NT2/D1 (cell line): Measurements from ENCODE around the gene HIP1.
"Not testable (repeated sequence)": the region's sequence is repeated elsewhere in the genome, so short reads cannot be mapped to it uniquely, and the experiment has no call there.

Source experiments
- DNase-seq: peaks from one replicate; pipeline ENCODE4 v3.0.0-alpha.2; 2011; ENCODE audit warnings: low read depth, low spot score
- H3K27me3 ChIP-seq: 2 replicates; pipeline ENCODE4 v1.6.0; 2011; ENCODE audit warnings: mild to moderate bottlenecking; ENCODE audit not compliant: insufficient read length, insufficient read depth
- H3K36me3 ChIP-seq: 2 replicates; pipeline ENCODE4 v1.6.1; 2011; ENCODE audit warnings: mild to moderate bottlenecking, low read length, mixed read lengths; ENCODE audit not compliant: insufficient read depth, insufficient read length
- H3K4me1 ChIP-seq: 2 replicates; pipeline ENCODE4 v1.5.1; 2011; ENCODE audit not compliant: insufficient read depth, insufficient read length
- H3K4me3 ChIP-seq: 2 replicates; pipeline ENCODE4 v1.5.1; 2011; ENCODE audit warnings: low read depth; ENCODE audit not compliant: insufficient read length
- H3K9ac ChIP-seq: 2 replicates; pipeline ENCODE4 v1.6.0; 2011; ENCODE audit warnings: low read depth; ENCODE audit not compliant: insufficient read length
- H3K9me3 ChIP-seq: 2 replicates; pipeline ENCODE4 v1.5.1; 2011; ENCODE audit warnings: mild to moderate bottlenecking, low read length; ENCODE audit not compliant: insufficient read depth
- SUZ12 ChIP-seq: IDR thresholded peaks from 2 replicates; pipeline ENCODE4 v1.6.1; 2011; ENCODE audit not compliant: insufficient read length, insufficient read depth; ENCODE audit errors: extremely low read depth
- YY1 ChIP-seq: IDR thresholded peaks from 2 replicates; pipeline ENCODE4 v1.6.1; 2011; ENCODE audit not compliant: insufficient read length, insufficient read depth
- ZNF274 ChIP-seq: IDR thresholded peaks from 2 replicates; pipeline ENCODE4 v1.6.1; 2011; ENCODE audit warnings: mild to moderate bottlenecking, low read depth, low read length

The HIP1 gene

DNA sequence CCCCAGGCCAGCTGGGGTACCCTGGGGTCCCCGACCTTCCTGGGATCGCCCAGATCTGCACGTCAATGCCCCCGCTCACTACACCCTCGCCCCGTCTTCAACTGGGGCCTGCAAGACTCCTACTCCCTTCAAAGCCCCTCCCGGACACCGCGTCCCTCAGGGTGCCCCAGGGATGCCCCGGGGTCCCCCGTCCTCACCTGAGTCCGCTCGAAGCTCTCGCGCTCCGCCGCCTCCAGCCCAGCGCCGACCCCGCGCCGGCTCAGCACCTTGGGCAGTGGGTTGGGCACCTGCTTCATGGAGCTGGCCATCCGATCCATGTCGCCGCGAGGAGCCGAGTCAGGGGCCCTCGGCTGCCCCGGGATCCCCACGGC, at the start of gene HIP1:
HIP1 (minus strand) TSS at position 338 of the 371 bp plus-strand sequence; CDS start at position 317, 21 bp downstream.
- Histone ChIP-seq H3K9me3 (no peaks in the 10 kb centered on the region), H3K36me3 (no peaks in the 10 kb centered on the region), H3K9ac (peak within 1 kb of the TSS; percentile 85), H3K4me1 (no peaks in the 10 kb centered on the region), H3K27me3 (peaks cover 17% of the 10 kb centered on the region), H3K4me3 (peak within 1 kb of the TSS; percentile 74)
- no peak for DNase-seq
- no peak for TF ChIP-seq SUZ12
- no peak for TF ChIP-seq YY1
- no peak for TF ChIP-seq ZNF274

GRCh38 chr7:75788154-75788847, 49.6 kb upstream of the HIP1 start:
- DNase-seq, H3K27me3 ChIP-seq, H3K4me1 ChIP-seq, H3K4me3 ChIP-seq, H3K36me3 ChIP-seq, H3K9me3 ChIP-seq: not testable (repeated sequence)
- H3K9ac ChIP-seq: peak overlapping the region; percentile 21

GRCh38 chr7:75783058-75783457, 44.3 kb upstream of the HIP1 start:
- H3K9ac ChIP-seq, H3K4me3 ChIP-seq, DNase-seq, H3K4me1 ChIP-seq, H3K27me3 ChIP-seq, H3K36me3 ChIP-seq: not testable (repeated sequence)
- peaks cover 16% of the 10 kb centered on the region; the same call in 1 of the 2 replicates for H3K9me3 ChIP-seq

DNA sequence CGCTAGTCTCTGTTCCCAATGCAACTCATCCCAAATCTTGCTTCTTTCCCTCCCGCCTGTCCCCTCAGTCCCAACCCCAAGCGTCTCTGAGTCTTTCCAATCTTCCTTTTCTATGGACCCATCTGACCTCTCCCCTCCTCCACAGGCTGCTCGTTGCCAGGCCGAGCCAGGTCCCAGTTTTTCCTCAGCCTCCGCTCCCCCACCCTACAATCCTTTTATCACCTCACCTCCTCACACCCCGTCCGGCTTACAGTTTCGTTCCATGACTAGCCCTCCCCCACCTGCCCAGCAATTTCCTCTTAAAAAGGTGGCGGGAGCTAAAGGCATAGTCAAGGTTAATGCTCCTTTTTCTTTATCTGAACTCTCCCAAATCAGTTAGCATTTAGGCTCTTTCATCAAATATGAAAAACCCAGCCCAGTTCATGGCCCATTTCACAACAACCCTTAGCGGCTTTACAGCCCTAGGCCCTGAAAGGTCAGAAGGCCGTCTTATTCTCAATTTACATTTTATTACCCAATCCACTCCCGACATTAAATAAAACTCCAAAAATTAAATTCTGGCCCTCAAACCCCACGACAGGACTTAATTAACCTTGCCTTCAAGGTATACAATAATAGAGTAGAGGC, 42.0 kb upstream of the HIP1 start:
- not testable (repeated sequence) for H3K36me3 ChIP-seq, DNase-seq, H3K4me3 ChIP-seq, H3K4me1 ChIP-seq, H3K9ac ChIP-seq, H3K27me3 ChIP-seq
- peaks cover 16% of the 10 kb centered on the region; the same call in 1 of the 2 replicates for H3K9me3 ChIP-seq

DNA sequence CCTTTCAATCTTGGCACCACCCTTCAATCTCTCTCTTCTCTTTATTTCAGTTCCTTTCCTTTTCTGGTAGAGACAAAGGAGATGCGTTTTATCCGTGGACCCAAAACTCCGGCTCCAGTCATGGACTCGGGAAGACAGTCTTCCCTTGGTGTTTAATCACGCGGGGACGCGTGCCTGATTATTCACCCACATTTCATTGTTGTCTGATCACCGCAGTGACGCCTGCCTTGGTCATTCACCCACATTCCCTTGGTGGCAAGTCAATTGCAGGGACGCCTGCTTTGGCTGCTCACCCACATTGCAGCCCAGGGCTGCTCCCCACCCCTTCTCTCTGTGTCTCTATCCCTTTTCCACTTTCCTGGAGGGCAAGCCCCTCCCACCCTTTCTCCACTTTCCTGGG, 40.8 kb upstream of the HIP1 start:
- DNase-seq, H3K4me3 ChIP-seq, H3K4me1 ChIP-seq, H3K27me3 ChIP-seq, H3K36me3 ChIP-seq: not testable (repeated sequence)
- Histone ChIP-seq H3K9ac (peak overlapping the region; percentile 56), H3K9me3 (peaks cover 16% of the 10 kb centered on the region; the same call in 1 of the 2 replicates)

DNA sequence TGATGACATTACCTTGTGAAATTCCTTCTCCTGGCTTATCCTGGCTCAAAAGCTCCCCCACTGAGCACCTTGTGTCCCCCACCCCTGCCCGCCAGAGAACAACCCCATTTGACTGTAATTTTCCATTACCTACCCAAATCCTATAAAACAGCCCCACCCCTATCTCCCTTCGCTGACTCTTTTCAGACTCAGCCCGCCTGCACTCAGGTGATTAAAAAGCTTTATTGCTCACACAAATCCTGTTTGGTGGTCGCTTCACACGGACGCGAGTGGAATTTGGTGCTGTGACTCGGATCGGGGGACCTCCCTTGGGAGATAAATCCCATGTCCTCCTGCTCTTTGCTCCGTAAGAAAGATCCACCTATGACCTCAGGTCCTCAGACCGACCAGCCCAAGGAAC, 40.3 kb upstream of the HIP1 start:
- H3K9me3 ChIP-seq: peaks cover 16% of the 10 kb centered on the region; the same call in 1 of the 2 replicates
- H3K9ac ChIP-seq, H3K36me3 ChIP-seq, H3K27me3 ChIP-seq, H3K4me3 ChIP-seq, DNase-seq, H3K4me1 ChIP-seq: not testable (repeated sequence)

GRCh38 chr7:75776295-75776971, 37.7 kb upstream of the HIP1 start:
- DNase-seq: no peak

GRCh38 chr7:75773958-75774357, 35.2 kb upstream of the HIP1 start:
- H3K36me3 ChIP-seq, H3K4me1 ChIP-seq, DNase-seq, H3K27me3 ChIP-seq, H3K4me3 ChIP-seq, H3K9me3 ChIP-seq, H3K9ac ChIP-seq: not testable (repeated sequence)

More at GRCh38 chr7:75776295-75776971, 37.7 kb upstream of the HIP1 start:
- no peaks in the 10 kb centered on the region; the same call in 1 of the 2 replicates for H3K9me3 ChIP-seq
- no peaks in the 10 kb centered on the region for H3K4me1 ChIP-seq
- no peak overlapping the region for H3K4me3 ChIP-seq
- no peak for TF ChIP-seq SUZ12
- no peak for TF ChIP-seq ZNF274
- TF ChIP-seq YY1: no peak
- no peaks in the 10 kb centered on the region for H3K27me3 ChIP-seq
- H3K36me3 ChIP-seq: no peaks in the 10 kb centered on the region
- H3K9ac ChIP-seq: no peak overlapping the region
